HG03064 (cell line): ENCODE data around the gene KHK.
"Not testable (repeated sequence)": the region's sequence is repeated elsewhere in the genome, so short reads cannot be mapped to it uniquely, and the experiment has no call there.

ENCODE experiments used
- ATAC-seq: cut with Tn5 transposase; IDR thresholded peaks from one replicate; pipeline ENCODE4 v1.9.1; 2021; ENCODE audit warnings: low read depth; ENCODE audit not compliant: unreplicated experiment

Gene KHK

GRCh38 chr2:27095427-27095744 is 8.8 kb downstream of the KHK start:
- ATAC-seq: no peak

- no peak for ATAC-seq
These were observed 9.4 kb downstream of the KHK start for GRCh38 chr2:27095745-27096651.

DNA sequence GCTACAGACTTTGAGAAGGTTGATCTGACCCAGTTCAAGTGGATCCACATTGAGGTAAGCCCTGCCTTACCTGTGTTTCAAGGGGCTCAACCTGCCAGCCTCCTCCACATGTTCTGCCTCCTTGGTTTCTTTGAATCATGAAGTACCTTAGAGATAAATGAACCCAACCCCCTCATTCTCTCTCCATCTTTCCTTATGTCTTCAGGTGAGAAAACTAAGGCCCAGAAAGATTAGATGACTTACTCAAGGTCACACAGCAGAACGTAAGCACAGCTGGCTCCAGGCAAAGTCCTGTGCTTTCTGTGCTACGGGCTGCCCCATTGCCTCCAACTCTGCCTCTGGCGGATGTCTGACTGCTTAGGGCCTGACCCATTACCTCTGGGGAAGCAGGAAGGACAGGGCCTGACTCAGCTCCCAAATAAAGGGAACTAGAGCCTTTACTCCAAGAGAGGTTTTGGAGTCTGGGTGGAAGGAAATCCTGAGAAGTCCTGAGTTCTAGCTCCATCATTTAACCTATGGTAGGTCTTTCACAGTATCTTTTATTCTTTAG is 10.3 kb downstream of the KHK start:
- no peak for ATAC-seq

DNA sequence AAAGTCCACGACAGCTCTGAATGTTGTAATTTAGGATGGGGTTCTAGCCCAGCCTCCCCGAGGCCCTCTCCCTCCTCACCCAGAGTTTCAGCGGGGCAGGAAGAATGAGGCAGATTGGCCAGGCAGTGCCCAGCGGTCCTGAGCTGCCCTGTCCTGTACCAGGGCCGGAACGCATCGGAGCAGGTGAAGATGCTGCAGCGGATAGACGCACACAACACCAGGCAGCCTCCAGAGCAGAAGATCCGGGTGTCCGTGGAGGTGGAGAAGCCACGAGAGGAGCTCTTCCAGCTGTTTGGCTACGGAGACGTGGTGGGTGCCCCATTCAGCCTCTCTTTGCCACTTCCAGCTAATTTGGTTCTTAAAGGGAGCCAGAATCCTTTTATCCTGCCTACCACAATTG is 10.8 kb downstream of the KHK start:
- ATAC-seq: no peak

GRCh38 chr2:27099334-27099955 is 12.9 kb downstream of the KHK start:
- no peak for ATAC-seq

GRCh38 chr2:27100036-27100435 is 13.5 kb downstream of the KHK start:
- no peak for ATAC-seq

DNA sequence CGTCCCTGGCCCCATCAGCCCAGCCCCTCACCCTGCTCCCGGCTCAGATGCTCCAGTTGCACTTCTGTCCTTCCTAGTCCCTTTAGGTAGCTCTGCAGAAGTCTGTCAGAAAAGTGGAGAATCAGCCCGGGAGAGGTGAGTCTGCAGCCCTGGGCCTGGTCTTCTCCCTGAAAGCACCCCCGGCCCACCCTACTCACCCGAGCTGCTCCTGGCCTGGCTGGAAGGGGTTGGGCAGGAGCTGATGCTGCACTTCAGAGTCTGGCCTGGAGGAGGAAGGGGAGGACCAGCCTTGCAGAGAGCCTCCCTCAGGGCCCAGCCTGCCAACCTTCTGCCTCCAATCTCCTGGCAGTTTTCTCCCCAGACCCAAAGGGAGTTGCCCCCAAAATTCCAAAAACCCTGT is 15.8 kb downstream of the KHK start:
- no peak for ATAC-seq

GRCh38 chr2:27105981-27106380 is 19.4 kb downstream of the KHK start:
- no peak for ATAC-seq

- no peak for ATAC-seq
These were observed 21.6 kb downstream of the KHK start for GRCh38 chr2:27108221-27108620.

- ATAC-seq: no peak
These were observed 22.5 kb downstream of the KHK start for GRCh38 chr2:27109083-27109482.

DNA sequence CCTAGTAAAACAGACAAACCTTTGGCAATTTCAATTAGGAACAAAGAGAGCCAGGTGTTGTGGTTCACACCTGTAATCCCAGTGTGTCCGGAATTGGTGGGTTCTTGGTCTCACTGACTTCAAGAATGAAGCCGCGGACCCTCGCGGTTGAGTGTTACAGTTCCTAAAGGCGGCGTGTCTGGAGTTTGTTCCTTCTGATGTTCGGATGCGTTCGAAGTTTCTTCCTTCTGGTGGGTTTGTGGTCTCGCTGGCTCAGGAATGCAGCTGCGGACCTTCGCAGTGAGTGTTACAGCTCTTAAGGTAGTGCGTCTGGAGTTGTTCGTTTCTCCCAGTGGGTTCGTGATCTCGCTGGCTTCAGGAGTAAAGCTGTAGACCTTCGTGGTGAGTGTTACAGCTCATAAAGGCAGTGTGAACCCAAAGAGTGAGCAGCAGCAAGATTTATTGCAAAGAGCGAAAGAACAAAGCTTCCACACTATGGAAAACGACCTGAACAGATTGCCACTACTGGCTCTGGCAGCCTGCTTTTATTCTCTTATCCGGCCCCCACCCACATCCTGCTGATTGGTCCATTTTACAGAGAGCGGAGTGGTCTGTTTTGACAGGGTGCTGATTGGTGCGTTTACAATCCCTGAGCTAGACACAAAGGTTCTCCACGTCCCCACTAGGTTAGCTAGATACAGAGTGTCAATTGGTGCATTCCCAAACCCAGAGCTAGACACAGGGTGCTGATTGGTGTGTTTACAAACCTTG is 24.2 kb downstream of the KHK start:
- not testable (repeated sequence) for ATAC-seq

DNA sequence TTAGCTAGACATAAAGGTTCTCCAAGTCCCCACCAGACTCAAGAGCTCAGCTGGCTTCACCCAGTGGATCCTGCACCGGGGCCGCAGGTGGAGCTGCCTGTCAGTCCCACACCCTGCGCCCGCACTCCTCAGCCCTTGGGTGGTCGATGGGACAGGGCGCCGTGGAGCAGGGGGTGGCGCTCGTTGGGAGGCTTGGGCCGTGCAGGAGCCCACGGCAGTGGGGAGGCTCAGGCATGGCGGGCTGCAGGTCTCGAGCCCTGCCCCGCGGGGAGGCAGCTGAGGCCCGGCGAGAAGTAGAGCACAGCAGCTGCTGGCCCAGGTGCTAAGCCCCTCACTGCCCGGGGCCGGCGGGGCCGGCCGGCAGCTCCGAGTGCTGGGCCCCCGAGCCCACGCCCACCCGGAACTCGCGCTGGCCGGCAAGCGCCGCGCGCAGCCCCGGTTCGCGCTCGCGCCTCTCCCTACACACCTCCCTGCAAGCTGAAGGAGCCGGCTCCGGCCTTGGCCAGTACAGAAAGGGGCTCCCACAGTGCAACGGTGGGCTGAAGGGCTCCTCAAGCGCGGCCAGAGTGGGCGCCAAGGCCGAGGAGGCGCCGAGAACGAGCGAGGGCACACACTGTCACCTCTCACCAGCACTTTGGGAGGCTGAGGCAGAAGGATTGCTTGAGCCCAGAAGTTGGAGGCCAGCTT is 25.0 kb downstream of the KHK start:
- ATAC-seq: not testable (repeated sequence)

- no peak for ATAC-seq
These were observed 28.9 kb downstream of the KHK start for GRCh38 chr2:27115519-27115918.

GRCh38 chr2:27117995-27118524 is 31.5 kb downstream of the KHK start:
- ATAC-seq: no peak

DNA sequence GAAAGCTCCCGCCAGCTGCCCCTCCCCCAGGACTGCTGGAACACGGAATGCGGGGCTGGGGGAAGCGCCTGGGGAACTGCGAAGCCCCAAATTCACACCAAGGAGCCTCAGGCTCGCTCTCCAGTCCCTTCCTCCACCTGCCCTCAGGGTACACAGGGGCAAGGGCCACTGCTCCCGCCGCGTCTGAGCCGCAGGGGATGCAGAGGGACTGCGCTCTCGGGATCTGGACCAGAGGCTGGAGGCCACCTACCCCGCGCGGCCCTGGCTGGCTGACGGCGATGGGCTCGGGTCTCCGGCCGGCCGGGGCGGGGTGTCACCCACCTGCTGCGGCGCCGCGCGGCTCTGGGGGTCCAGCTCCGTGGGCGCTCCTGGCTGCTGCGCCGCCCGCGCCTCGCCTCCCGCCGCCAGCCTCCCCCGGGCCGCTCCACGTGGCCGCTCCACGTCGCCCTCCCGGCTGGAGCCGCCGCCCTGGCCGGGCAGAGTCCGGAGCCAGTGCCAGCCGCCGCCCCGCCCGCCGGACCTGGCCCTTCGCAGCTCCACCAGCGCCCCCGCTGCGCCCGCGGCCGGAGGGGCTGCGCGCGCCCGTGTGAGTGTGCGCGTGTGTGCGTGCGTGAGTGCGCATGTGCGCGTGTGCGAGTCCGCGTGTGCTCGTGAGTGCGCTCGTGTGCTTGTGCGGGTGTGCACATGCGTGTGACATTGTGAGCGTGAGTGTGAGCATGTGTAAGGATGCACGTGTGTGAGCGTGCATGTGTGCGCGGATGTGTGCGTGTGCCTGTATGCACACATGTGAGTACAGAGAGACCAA is 32.2 kb downstream of the KHK start, which contains the start of gene CGREF1:
Gene CGREF1, minus strand, starts transcription at position 604 of the 805 bp plus-strand sequence. CDS start 14,762 bp downstream, outside the sequence.
- no peak for ATAC-seq

DNA sequence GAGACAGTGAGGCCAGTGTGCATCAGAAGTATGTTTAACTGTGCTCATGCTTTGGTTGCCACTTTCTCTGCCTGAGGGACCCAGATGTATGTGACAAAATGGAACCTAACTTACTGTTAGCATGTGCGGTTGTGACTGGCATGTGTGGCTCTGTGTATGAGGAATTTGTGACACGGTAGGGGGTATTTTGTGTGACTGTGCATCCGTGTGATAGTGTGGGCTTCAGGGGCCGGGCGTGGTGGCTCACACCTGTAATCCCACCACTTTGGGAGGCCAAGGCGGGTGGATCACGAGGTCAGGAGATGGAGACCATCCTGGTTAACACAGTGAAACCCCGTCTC is 32.7 kb downstream of the KHK start:
- not testable (repeated sequence) for ATAC-seq

DNA sequence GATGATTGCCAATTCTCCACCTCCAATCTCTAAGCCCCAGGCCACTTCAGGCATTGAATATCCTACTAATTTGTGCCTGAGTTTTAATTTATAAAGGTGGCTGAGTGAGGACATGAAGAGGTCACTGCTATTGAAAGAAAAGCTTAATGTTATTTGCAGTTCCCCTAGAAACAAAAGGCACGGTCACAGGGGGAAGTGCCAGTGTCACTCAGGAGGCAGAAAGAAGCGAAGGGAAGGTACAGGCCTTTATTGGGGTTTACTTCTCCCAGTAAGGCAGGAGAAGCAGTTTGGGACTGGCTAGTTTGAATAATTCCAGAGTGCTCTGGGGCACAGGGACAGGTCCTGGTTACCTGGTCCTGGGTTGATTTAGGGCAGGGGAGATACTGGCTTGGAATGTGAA is 35.3 kb downstream of the KHK start:
- ATAC-seq: no peak

DNA sequence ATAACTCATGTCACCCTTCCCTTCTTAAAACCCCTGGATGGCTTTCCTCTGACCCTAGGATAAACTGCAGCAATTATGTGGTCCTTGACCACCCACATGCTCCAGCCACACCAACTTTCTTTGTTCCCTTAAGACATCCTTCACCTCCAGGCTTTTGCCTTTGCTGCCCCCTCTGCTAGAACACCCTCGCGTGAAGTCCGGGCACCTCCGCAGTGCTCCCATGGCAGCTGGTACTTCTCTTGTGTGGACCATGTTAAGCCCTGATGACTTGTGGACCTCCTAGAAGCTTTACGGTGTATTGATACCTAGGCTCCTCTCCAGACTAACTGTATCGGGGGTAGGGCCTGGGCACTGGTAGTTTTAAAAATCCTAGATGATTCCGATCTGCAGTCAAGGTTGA is 36.2 kb downstream of the KHK start:
- ATAC-seq: no peak

GRCh38 chr2:27123302-27124150 is 37.0 kb downstream of the KHK start, which contains the start of gene ABHD1:
TSS of gene ABHD1 (plus strand) at chr2:27123815. CDS start at chr2:27123949, 134 bp downstream.
- ATAC-seq: no peak
